HEK293 (cell line): ENCODE results near the gene CYP11A1.

Experiments used
- CTCF ChIA-PET: fragments of 350-600 bp; formaldehyde crosslinking; extraction: SDS; loops from one replicate; lab custom pipeline; 2021; ENCODE audit warnings: antibody characterized with exemption; lab: Yijun Ruan, JAX
- POLR2A ChIA-PET: fragments of 300-600 bp; formaldehyde crosslinking; extraction: SDS; loops from one replicate; lab custom pipeline; 2020; ENCODE audit warnings: antibody characterized with exemption, inconsistent platforms; lab: Yijun Ruan, JAX
- H3K27ac ChIP-seq: fragments of 200-500 bp; sonication (Bioruptor generic); 2 replicates; pipeline ENCODE4 v1.5.1; 2014; ENCODE audit warnings: low read depth, low read length, control low read depth, inconsistent platforms; ENCODE audit errors: extremely low read depth
- H3K36me3 ChIP-seq, 2 experiments: fragments of 200-500 bp in 1 of 2; sonication (Bioruptor generic) in 1 of 2; 1 replicate in 1 of 2; 2 replicates in 1 of 2; pipeline ENCODE4 v1.5.1; 2014 to 2017; ENCODE audit warnings: inconsistent platforms in 2 of 2, low read length in 2 of 2; ENCODE audit not compliant: control insufficient read depth in 2 of 2, insufficient read depth in 1 of 2
- H3K4me1 ChIP-seq: fragments of 200-500 bp; sonication (Bioruptor generic); 2 replicates; pipeline ENCODE4 v1.5.1; 2014; ENCODE audit warnings: mild to moderate bottlenecking, low read length, inconsistent platforms; ENCODE audit not compliant: control insufficient read depth, insufficient read depth
- H3K4me3 ChIP-seq: 2 replicates; pipeline ENCODE4 v1.5.1; 2011; ENCODE audit warnings: low read depth, mild to moderate bottlenecking, control low read depth, low read length, moderate library complexity
- H3K9me3 ChIP-seq: fragments of 200-500 bp; sonication (Bioruptor generic); 2 replicates; pipeline ENCODE4 v1.5.1; 2014; ENCODE audit warnings: low read depth, low read length, inconsistent platforms; ENCODE audit not compliant: control insufficient read depth, insufficient read depth
- EGR2 ChIP-seq: fragments of 450-650 bp; formaldehyde crosslinking; IDR thresholded peaks from 2 replicates; pipeline ENCODE4 v1.5.1; 2016; ENCODE audit warnings: low read depth, missing biosample characterization, missing genetic modification characterization
- GLIS1 ChIP-seq: fragments of 450-650 bp; formaldehyde crosslinking; IDR thresholded peaks from 2 replicates; pipeline ENCODE4 v1.5.1; 2016; ENCODE audit warnings: missing biosample characterization, missing genetic modification characterization
- GLIS2 ChIP-seq: fragments of 450-650 bp; formaldehyde crosslinking; IDR thresholded peaks from 2 replicates; pipeline ENCODE4 v1.5.1; 2016; ENCODE audit warnings: missing biosample characterization, missing genetic modification characterization
- KLF1 ChIP-seq: fragments of 450-650 bp; formaldehyde crosslinking; IDR thresholded peaks from 2 replicates; pipeline ENCODE4 v1.5.1; 2016; ENCODE audit warnings: missing biosample characterization, missing genetic modification characterization
- KLF9 ChIP-seq: fragments of 450-650 bp; formaldehyde crosslinking; IDR thresholded peaks from 2 replicates; pipeline ENCODE4 v1.5.1; 2016; ENCODE audit warnings: missing biosample characterization, missing genetic modification characterization, low read depth
- SP2 ChIP-seq: fragments of 450-650 bp; formaldehyde crosslinking; IDR thresholded peaks from 2 replicates; pipeline ENCODE4 v1.5.1; 2016; ENCODE audit warnings: missing biosample characterization, missing genetic modification characterization
- SP3 ChIP-seq: fragments of 450-650 bp; formaldehyde crosslinking; IDR thresholded peaks from 2 replicates; pipeline ENCODE4 v1.5.1; 2016; ENCODE audit warnings: missing biosample characterization, missing genetic modification characterization
- SP7 ChIP-seq: fragments of 450-650 bp; formaldehyde crosslinking; IDR thresholded peaks from 2 replicates; pipeline ENCODE4 v1.5.1; 2016; ENCODE audit warnings: missing biosample characterization, missing genetic modification characterization
- ZBTB20 ChIP-seq: fragments of 450-650 bp; formaldehyde crosslinking; IDR thresholded peaks from 2 replicates; pipeline ENCODE4 v1.5.1; 2016; ENCODE audit warnings: missing biosample characterization, missing genetic modification characterization
- ZFHX2 ChIP-seq: fragments of 450-650 bp; formaldehyde crosslinking; conservative IDR thresholded peaks from 2 replicates; pipeline ENCODE4 v1.5.1; 2016; ENCODE audit warnings: missing biosample characterization, missing genetic modification characterization
- ZFP3 ChIP-seq: fragments of 450-650 bp; formaldehyde crosslinking; IDR thresholded peaks from 2 replicates; pipeline ENCODE4 v1.5.1; 2016; ENCODE audit warnings: low read depth, missing biosample characterization, missing genetic modification characterization
- ZFP37 ChIP-seq: fragments of 450-650 bp; formaldehyde crosslinking; IDR thresholded peaks from 2 replicates; pipeline ENCODE4 v1.5.1; 2016; ENCODE audit warnings: missing biosample characterization, missing genetic modification characterization
- ZIC2 ChIP-seq: fragments of 450-650 bp; formaldehyde crosslinking; IDR thresholded peaks from 2 replicates; pipeline ENCODE4 v1.5.1; 2016; ENCODE audit warnings: missing biosample characterization, missing genetic modification characterization
- ZNF184 ChIP-seq: fragments of 450-650 bp; IDR thresholded peaks from 2 replicates; pipeline ENCODE4 v1.5.1; 2018; ENCODE audit warnings: missing biosample characterization, mild to moderate bottlenecking, missing genetic modification characterization
- ZNF302 ChIP-seq: fragments of 450-650 bp; formaldehyde crosslinking; IDR thresholded peaks from 2 replicates; pipeline ENCODE4 v1.5.1; 2016; ENCODE audit warnings: missing biosample characterization, missing genetic modification characterization, low read depth
- ZNF555 ChIP-seq: fragments of 450-650 bp; formaldehyde crosslinking; conservative IDR thresholded peaks from 2 replicates; pipeline ENCODE4 v1.5.1; 2017; ENCODE audit warnings: missing biosample characterization, mild to moderate bottlenecking, missing genetic modification characterization, inconsistent platforms
- ZNF792 ChIP-seq: fragments of 450-650 bp; formaldehyde crosslinking; IDR thresholded peaks from 2 replicates; pipeline ENCODE4 v1.5.1; 2016; ENCODE audit warnings: missing biosample characterization, missing genetic modification characterization
- ZNF830 ChIP-seq: fragments of 450-650 bp; IDR thresholded peaks from 2 replicates; pipeline ENCODE4 v1.5.0; 2018; ENCODE audit warnings: missing biosample characterization, missing genetic modification characterization, low read depth, mild to moderate bottlenecking, moderate library complexity
- TF ChIP-seq, protein P1 (sequence below): fragments of 450-650 bp; formaldehyde crosslinking; IDR thresholded peaks from 2 replicates; pipeline ENCODE4 v1.5.1; 2016; ENCODE audit warnings: missing biosample characterization, missing genetic modification characterization, borderline replicate concordance
- TF ChIP-seq, protein P2 (sequence below): fragments of 450-650 bp; formaldehyde crosslinking; IDR thresholded peaks from 2 replicates; pipeline ENCODE4 v1.5.1; 2016; ENCODE audit warnings: missing biosample characterization, missing genetic modification characterization
- TF ChIP-seq, protein P3 (sequence below): fragments of 450-650 bp; formaldehyde crosslinking; IDR thresholded peaks from 2 replicates; pipeline ENCODE4 v1.5.1; 2016; ENCODE audit warnings: missing biosample characterization, missing genetic modification characterization
- TF ChIP-seq, protein P4 (sequence below): fragments of 450-650 bp; formaldehyde crosslinking; IDR thresholded peaks from 2 replicates; pipeline ENCODE4 v1.5.1; 2017; ENCODE audit warnings: missing biosample characterization, missing genetic modification characterization
- TF ChIP-seq, protein P5 (sequence below): fragments of 450-650 bp; formaldehyde crosslinking; IDR thresholded peaks from 2 replicates; pipeline ENCODE4 v1.5.1; 2016; ENCODE audit warnings: missing biosample characterization, missing genetic modification characterization

CYP11A1 gene

DNA sequence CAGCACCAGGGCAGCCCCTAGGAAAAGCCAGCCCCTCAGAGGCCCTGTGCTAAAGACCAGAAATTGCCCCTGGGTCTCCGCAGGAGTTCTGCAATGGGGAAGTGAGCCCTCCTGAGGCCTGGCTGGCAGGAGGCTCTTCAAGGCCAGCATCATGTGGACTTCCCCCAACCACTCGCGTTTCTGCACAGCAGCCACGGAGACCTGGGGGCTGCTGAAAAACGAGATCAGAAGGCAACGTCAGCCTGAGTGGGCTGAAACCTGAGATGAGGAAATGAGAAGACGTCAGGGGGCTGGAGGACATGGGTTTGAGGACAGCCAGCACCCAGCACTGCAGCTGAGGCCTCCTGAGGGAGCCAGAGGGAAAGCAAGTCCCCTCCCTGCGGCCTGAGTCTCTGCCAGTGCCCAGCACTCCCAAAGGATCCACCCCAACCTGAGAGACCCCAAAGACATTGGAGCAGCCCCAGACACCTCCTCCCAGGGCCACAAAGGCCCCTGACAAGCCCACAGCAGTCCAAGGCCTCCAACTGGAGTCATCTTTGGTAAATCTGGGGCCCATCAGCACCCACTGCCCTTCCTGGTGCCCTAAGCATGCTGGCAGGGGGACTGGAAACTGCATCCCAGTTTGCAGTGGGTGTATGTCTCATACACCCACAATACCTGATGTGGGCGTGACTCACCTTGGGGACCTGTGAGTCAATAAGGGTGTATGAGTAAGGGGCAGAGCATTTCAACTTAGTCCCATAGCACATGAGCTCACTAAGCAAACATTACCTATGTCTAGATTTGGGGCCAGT, 29.2 kb upstream of the CYP11A1 start:
- ChIA-PET CTCF (interaction anchor here (0.6 to 3.1 kb wide), 6 partner anchors 12 to 1017 kb away, joined by 3 to 14 read pairs (median 4); no protein-coding TSS in a partner anchor), POLR2A (interaction anchor here (0.6 to 1.1 kb wide), 2 partner anchors 10 to 75 kb away, joined by 3 read pairs; no protein-coding TSS in a partner anchor)
- Histone ChIP-seq H3K9me3 (no peaks in the 10 kb centered on the region), H3K27ac (no peak overlapping the region), H3K36me3 (no peaks in the 10 kb centered on the region), H3K4me1 (no peaks in the 10 kb centered on the region), H3K4me3 (no peak overlapping the region)
- peak; percentile 99 for TF ChIP-seq ZIC2 (tag by site-specific recombination)
- peak; percentile 94 for TF ChIP-seq KLF1 (tag by site-specific recombination)
- TF ChIP-seq, protein P1, sequence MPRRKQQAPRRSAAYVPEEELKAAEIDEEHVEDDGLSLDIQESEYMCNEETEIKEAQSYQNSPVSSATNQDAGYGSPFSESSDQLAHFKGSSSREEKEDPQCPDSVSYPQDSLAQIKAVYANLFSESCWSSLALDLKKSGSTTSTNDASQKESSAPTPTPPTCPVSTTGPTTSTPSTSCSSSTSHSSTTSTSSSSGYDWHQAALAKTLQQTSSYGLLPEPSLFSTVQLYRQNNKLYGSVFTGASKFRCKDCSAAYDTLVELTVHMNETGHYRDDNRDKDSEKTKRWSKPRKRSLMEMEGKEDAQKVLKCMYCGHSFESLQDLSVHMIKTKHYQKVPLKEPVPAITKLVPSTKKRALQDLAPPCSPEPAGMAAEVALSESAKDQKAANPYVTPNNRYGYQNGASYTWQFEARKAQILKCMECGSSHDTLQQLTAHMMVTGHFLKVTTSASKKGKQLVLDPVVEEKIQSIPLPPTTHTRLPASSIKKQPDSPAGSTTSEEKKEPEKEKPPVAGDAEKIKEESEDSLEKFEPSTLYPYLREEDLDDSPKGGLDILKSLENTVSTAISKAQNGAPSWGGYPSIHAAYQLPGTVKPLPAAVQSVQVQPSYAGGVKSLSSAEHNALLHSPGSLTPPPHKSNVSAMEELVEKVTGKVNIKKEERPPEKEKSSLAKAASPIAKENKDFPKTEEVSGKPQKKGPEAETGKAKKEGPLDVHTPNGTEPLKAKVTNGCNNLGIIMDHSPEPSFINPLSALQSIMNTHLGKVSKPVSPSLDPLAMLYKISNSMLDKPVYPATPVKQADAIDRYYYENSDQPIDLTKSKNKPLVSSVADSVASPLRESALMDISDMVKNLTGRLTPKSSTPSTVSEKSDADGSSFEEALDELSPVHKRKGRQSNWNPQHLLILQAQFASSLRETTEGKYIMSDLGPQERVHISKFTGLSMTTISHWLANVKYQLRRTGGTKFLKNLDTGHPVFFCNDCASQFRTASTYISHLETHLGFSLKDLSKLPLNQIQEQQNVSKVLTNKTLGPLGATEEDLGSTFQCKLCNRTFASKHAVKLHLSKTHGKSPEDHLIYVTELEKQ (tag by site-specific recombination) = 0 out of 2 replicates have a peak, but pooled peaks have one; percentile 47
- TF ChIP-seq GLIS2 (tag by site-specific recombination) = no peak
- no peak for TF ChIP-seq ZNF830
- peak; percentile 96 for TF ChIP-seq ZFHX2 (tag by site-specific recombination)
- TF ChIP-seq, protein P2, sequence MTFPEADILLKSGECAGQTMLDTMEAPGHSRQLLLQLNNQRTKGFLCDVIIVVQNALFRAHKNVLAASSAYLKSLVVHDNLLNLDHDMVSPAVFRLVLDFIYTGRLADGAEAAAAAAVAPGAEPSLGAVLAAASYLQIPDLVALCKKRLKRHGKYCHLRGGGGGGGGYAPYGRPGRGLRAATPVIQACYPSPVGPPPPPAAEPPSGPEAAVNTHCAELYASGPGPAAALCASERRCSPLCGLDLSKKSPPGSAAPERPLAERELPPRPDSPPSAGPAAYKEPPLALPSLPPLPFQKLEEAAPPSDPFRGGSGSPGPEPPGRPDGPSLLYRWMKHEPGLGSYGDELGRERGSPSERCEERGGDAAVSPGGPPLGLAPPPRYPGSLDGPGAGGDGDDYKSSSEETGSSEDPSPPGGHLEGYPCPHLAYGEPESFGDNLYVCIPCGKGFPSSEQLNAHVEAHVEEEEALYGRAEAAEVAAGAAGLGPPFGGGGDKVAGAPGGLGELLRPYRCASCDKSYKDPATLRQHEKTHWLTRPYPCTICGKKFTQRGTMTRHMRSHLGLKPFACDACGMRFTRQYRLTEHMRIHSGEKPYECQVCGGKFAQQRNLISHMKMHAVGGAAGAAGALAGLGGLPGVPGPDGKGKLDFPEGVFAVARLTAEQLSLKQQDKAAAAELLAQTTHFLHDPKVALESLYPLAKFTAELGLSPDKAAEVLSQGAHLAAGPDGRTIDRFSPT (tag by site-specific recombination) = peak; percentile 69
- no peak for TF ChIP-seq ZNF792 (tag by site-specific recombination)
- peak; percentile 46; the same call in 1 of the 2 replicates for TF ChIP-seq SP3 (tag by site-specific recombination)
- peak; percentile 24; the same call in 1 of the 2 replicates for TF ChIP-seq KLF9 (tag by site-specific recombination)
- TF ChIP-seq EGR2 (tag by site-specific recombination) = peak; percentile 82
- TF ChIP-seq, protein P3, sequence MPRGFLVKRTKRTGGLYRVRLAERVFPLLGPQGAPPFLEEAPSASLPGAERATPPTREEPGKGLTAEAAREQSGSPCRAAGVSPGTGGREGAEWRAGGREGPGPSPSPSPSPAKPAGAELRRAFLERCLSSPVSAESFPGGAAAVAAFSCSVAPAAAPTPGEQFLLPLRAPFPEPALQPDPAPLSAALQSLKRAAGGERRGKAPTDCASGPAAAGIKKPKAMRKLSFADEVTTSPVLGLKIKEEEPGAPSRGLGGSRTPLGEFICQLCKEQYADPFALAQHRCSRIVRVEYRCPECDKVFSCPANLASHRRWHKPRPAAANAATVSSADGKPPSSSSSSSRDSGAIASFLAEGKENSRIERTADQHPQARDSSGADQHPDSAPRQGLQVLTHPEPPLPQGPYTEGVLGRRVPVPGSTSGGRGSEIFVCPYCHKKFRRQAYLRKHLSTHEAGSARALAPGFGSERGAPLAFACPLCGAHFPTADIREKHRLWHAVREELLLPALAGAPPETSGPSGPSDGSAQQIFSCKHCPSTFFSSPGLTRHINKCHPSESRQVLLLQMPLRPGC (tag by site-specific recombination) = 0 out of 2 replicates have a peak, but pooled peaks have one; percentile 46
- TF ChIP-seq ZFP3 (tag by site-specific recombination) = no peak
- TF ChIP-seq, protein P4, sequence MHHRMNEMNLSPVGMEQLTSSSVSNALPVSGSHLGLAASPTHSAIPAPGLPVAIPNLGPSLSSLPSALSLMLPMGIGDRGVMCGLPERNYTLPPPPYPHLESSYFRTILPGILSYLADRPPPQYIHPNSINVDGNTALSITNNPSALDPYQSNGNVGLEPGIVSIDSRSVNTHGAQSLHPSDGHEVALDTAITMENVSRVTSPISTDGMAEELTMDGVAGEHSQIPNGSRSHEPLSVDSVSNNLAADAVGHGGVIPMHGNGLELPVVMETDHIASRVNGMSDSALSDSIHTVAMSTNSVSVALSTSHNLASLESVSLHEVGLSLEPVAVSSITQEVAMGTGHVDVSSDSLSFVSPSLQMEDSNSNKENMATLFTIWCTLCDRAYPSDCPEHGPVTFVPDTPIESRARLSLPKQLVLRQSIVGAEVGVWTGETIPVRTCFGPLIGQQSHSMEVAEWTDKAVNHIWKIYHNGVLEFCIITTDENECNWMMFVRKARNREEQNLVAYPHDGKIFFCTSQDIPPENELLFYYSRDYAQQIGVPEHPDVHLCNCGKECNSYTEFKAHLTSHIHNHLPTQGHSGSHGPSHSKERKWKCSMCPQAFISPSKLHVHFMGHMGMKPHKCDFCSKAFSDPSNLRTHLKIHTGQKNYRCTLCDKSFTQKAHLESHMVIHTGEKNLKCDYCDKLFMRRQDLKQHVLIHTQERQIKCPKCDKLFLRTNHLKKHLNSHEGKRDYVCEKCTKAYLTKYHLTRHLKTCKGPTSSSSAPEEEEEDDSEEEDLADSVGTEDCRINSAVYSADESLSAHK (tag by site-specific recombination) = no peak
- TF ChIP-seq SP2 (tag by site-specific recombination) = no peak
- TF ChIP-seq SP7 (tag by site-specific recombination) = no peak
- TF ChIP-seq, protein P5, sequence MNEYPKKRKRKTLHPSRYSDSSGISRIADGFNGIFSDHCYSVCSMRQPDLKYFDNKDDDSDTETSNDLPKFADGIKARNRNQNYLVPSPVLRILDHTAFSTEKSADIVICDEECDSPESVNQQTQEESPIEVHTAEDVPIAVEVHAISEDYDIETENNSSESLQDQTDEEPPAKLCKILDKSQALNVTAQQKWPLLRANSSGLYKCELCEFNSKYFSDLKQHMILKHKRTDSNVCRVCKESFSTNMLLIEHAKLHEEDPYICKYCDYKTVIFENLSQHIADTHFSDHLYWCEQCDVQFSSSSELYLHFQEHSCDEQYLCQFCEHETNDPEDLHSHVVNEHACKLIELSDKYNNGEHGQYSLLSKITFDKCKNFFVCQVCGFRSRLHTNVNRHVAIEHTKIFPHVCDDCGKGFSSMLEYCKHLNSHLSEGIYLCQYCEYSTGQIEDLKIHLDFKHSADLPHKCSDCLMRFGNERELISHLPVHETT (tag by site-specific recombination) = peak; percentile 51; the same call in 1 of the 2 replicates
- TF ChIP-seq ZBTB20 (tag by site-specific recombination) = no peak
- no peak for TF ChIP-seq ZNF555
- TF ChIP-seq ZNF184 = peak; percentile 84
- peak; percentile 55 for TF ChIP-seq GLIS1
- TF ChIP-seq ZNF302 (tag by site-specific recombination) = no peak
- TF ChIP-seq ZFP37 (tag by site-specific recombination) = 0 out of 2 replicates have a peak, but pooled peaks have one; percentile 27
